Endothelial cell of umbilical vein (primary cell): Measurements from ENCODE around the gene RAPGEF6. TPM values are rescaled to one million over a fixed set of nuclear protein-coding genes. Genes with fewer than 3 reads are reported as not detected.
A peak's percentile ranks its signal among the peaks of the same experiment; 100 is the strongest.

Experiments used
- Bru-seq: library from RNA; stranded (reverse); fragments of 400-500 nt; gene quantifications from one replicate; lab custom pipeline; 2021; lab: Mats Ljungman, UMichigan
- BruChase-seq, 2 experiments: library from RNA; stranded (reverse); fragments of 400-500 nt; gene quantifications; one replicate each; lab custom pipeline; 2021; lab: Mats Ljungman, UMichigan
- BruUV-seq: library from RNA; stranded (reverse); fragments of 400-500 nt; replicated peaks from 2 replicates; lab custom pipeline; 2021; lab: Mats Ljungman, UMichigan
- CTCF ChIA-PET: fragments of 300-600, 350-600 bp; sonication (Branson Sonifier 250); formaldehyde crosslinking; loops from one replicate; lab custom pipeline; 2021; ENCODE audit warnings: antibody characterized with exemption, inconsistent platforms; lab: Charles Lee
- POLR2A ChIA-PET: fragments of 300-600, 350-600 bp; sonication (Branson Sonifier 250); formaldehyde crosslinking; loops from one replicate; lab custom pipeline; 2021; ENCODE audit warnings: antibody characterized with exemption, inconsistent platforms; lab: Charles Lee
- DNase-seq: peaks from one replicate; pipeline ENCODE4 v3.0.0-alpha.2; 2011; ENCODE audit warnings: low read depth, low spot score
- FAIRE-seq: peaks from 2 replicates; lab custom pipeline; 2011; peaks lifted over from hg19 to GRCh38; lab: Jason Lieb, UNC
- H2AFZ ChIP-seq: 2 replicates; pipeline ENCODE4 v1.6.0; 2012; ENCODE audit warnings: low read depth, low read length, control low read depth, inconsistent platforms
- H3K27ac ChIP-seq: 2 replicates; pipeline ENCODE4 v1.5.1; 2011; ENCODE audit warnings: low read depth, mild to moderate bottlenecking, control low read depth, low read length, moderate library complexity; ENCODE audit not compliant: insufficient read depth
- H3K27me3 ChIP-seq, 2 experiments: 2 replicates each; pipeline versions ENCODE4 v1.6.0 to v1.6.1; 2011; ENCODE audit warnings: low read length in 2 of 2, mixed read lengths in 1 of 2; ENCODE audit not compliant: control insufficient read depth in 2 of 2, insufficient read depth in 2 of 2
- H3K36me3 ChIP-seq, 2 experiments: 2 replicates in 1 of 2; 3 replicates in 1 of 2; pipeline ENCODE4 v1.5.1; 2011; ENCODE audit warnings: low read length in 2 of 2, mild to moderate bottlenecking in 1 of 2, moderate library complexity in 1 of 2; ENCODE audit not compliant: control insufficient read depth in 2 of 2, insufficient read depth in 2 of 2; ENCODE audit errors: extremely low read depth in 1 of 2
- H3K4me1 ChIP-seq: 3 replicates; pipeline ENCODE4 v1.5.1; 2011; ENCODE audit warnings: mild to moderate bottlenecking, low read length; ENCODE audit not compliant: control insufficient read depth, insufficient read depth; ENCODE audit errors: extremely low read depth
- H3K4me2 ChIP-seq: 2 replicates; pipeline ENCODE4 v1.6.1; 2011; ENCODE audit warnings: low read length, control low read depth, mixed read lengths; ENCODE audit not compliant: insufficient read depth
- H3K4me3 ChIP-seq, 3 experiments: fragments of 200-600 bp in 1 of 3; sonication (generic), shearing (Covaris generic) in 1 of 3; replicated peaks in 1 of 3; 2 replicates each; pipeline ENCODE4 v1.5.1; 2011 to 2016; ENCODE audit warnings: control low read depth in 3 of 3, low read length in 3 of 3, mild to moderate bottlenecking in 2 of 3, inconsistent platforms in 1 of 3, low read depth in 1 of 3, moderate library complexity in 1 of 3; ENCODE audit not compliant: insufficient read depth in 1 of 3
- H3K79me2 ChIP-seq: 2 replicates; pipeline ENCODE4 v1.6.0; 2012; ENCODE audit warnings: low read length, inconsistent platforms; ENCODE audit not compliant: control insufficient read depth, insufficient read depth
- H3K9ac ChIP-seq: replicated peaks from 2 replicates; pipeline ENCODE3; 2011; ENCODE audit warnings: low read length, control low read depth; ENCODE audit not compliant: insufficient read depth; ENCODE audit errors: extremely low read depth
- H3K9me1 ChIP-seq: replicated peaks from 3 replicates; pipeline ENCODE4 v1.6.0; 2011; ENCODE audit warnings: mild to moderate bottlenecking, low read length; ENCODE audit not compliant: control insufficient read depth, insufficient read depth; ENCODE audit errors: extremely low read depth
- H3K9me3 ChIP-seq: replicated peaks from 2 replicates; pipeline ENCODE4 v1.5.1; 2012; ENCODE audit warnings: low read length, inconsistent platforms; ENCODE audit not compliant: control insufficient read depth, insufficient read depth
- H4K20me1 ChIP-seq: replicated peaks from 2 replicates; pipeline ENCODE3; 2011; ENCODE audit warnings: mild to moderate bottlenecking, low read length; ENCODE audit not compliant: control insufficient read depth, insufficient read depth; ENCODE audit errors: extremely low read depth
- EZH2 ChIP-seq: IDR thresholded peaks from 2 replicates; pipeline ENCODE4 v1.6.1; 2012; ENCODE audit warnings: borderline replicate concordance, low read depth, mild to moderate bottlenecking, moderate library complexity, low read length, inconsistent platforms; ENCODE audit not compliant: severe bottlenecking
- FOS ChIP-seq: IDR thresholded peaks from 2 replicates; pipeline ENCODE4 v1.6.1; 2011; ENCODE audit warnings: mild to moderate bottlenecking, low read length, moderate library complexity, borderline replicate concordance; ENCODE audit not compliant: insufficient read depth
- GATA2 ChIP-seq: IDR thresholded peaks from 2 replicates; pipeline ENCODE4 v1.7.0; 2011; ENCODE audit warnings: low read depth, mild to moderate bottlenecking, moderate library complexity, mixed read lengths, low read length; ENCODE audit not compliant: insufficient read length, insufficient read depth
- JUN ChIP-seq: IDR thresholded peaks from 2 replicates; pipeline ENCODE4 v1.6.1; 2011; ENCODE audit warnings: borderline replicate concordance, low read depth; ENCODE audit not compliant: insufficient read length, insufficient read depth
- MYC ChIP-seq: IDR thresholded peaks from one replicate; pipeline ENCODE4 v1.6.1; 2011; ENCODE audit warnings: mild to moderate bottlenecking, low read depth, low read length
- POLR2A ChIP-seq: IDR thresholded peaks from 2 replicates; pipeline ENCODE4 v1.6.1; 2012; ENCODE audit warnings: low read depth, mild to moderate bottlenecking, control low read depth, low read length
- POLR2AphosphoS5 ChIP-seq: IDR thresholded peaks from 2 replicates; pipeline ENCODE4 v1.6.1; 2012; ENCODE audit warnings: low read depth, mild to moderate bottlenecking, control low read depth, low read length, moderate library complexity; ENCODE audit not compliant: insufficient read depth
- dilution Hi-C: fragments of 300-500 bp; cut with MboI; formaldehyde crosslinking; loops from one replicate; pipeline ENCODE4 v1.15.0; 2019; ENCODE audit warnings: low sequenced_read_pairs; ENCODE audit not compliant: extremely low pct_ligation_motif_present
- intact Hi-C: fragments of 100-400 bp; cut with micrococcal nuclease; formaldehyde crosslinking; loops from one replicate; pipeline ENCODE4 v1.10.0; 2022
- long read RNA-seq: library from polyadenylated mRNA; stranded (forward); transcript quantifications from one replicate; pipeline ENCODE4 v2.0.0, GENCODE V29; 2021
- polyA minus RNA-seq, 3 experiments: library from RNA; depleted of rRNA, polyadenylated mRNA; stranded (reverse); fragments of >200 nt; gene quantifications; 1 replicate in 1 of 3; 2 replicates in 2 of 3; pipeline ENCODE4 v1.2.3, GENCODE V29; 2011
- polyA plus RNA-seq, 4 experiments: library from polyadenylated mRNA; depleted of rRNA in 3 of 4; stranded (reverse) in 3 of 4; unstranded in 1 of 4; fragments of >200 nt; gene quantifications; 2 replicates each; pipeline versions ENCODE4 v1.2.1 to v1.2.3, GENCODE V29; 2011 to 2012; ENCODE audit warnings: missing spikeins in 1 of 4
- total RNA-seq: library from RNA; stranded (reverse); gene quantifications from 2 replicates; pipeline ENCODE4 v1.2.3, GENCODE V29; 2021
- TF ChIP-seq, protein P1 (sequence below): IDR thresholded peaks from 2 replicates; pipeline ENCODE4 v1.6.1; 2011; ENCODE audit not compliant: insufficient read depth, insufficient read length
- TF ChIP-seq, protein P2 (sequence below), 2 donors: IDR thresholded peaks; 1 replicate in 1 of 2; 2 replicates in 1 of 2; pipeline ENCODE4 v1.5.1; 2011; ENCODE audit warnings: low read length in 2 of 2, mild to moderate bottlenecking in 2 of 2, moderate library complexity in 2 of 2, control low read depth in 1 of 2, inconsistent platforms in 1 of 2, low read depth in 1 of 2; ENCODE audit not compliant: insufficient read depth in 1 of 2; ENCODE audit errors: extremely low read depth in 1 of 2

RAPGEF6 gene, protein sequence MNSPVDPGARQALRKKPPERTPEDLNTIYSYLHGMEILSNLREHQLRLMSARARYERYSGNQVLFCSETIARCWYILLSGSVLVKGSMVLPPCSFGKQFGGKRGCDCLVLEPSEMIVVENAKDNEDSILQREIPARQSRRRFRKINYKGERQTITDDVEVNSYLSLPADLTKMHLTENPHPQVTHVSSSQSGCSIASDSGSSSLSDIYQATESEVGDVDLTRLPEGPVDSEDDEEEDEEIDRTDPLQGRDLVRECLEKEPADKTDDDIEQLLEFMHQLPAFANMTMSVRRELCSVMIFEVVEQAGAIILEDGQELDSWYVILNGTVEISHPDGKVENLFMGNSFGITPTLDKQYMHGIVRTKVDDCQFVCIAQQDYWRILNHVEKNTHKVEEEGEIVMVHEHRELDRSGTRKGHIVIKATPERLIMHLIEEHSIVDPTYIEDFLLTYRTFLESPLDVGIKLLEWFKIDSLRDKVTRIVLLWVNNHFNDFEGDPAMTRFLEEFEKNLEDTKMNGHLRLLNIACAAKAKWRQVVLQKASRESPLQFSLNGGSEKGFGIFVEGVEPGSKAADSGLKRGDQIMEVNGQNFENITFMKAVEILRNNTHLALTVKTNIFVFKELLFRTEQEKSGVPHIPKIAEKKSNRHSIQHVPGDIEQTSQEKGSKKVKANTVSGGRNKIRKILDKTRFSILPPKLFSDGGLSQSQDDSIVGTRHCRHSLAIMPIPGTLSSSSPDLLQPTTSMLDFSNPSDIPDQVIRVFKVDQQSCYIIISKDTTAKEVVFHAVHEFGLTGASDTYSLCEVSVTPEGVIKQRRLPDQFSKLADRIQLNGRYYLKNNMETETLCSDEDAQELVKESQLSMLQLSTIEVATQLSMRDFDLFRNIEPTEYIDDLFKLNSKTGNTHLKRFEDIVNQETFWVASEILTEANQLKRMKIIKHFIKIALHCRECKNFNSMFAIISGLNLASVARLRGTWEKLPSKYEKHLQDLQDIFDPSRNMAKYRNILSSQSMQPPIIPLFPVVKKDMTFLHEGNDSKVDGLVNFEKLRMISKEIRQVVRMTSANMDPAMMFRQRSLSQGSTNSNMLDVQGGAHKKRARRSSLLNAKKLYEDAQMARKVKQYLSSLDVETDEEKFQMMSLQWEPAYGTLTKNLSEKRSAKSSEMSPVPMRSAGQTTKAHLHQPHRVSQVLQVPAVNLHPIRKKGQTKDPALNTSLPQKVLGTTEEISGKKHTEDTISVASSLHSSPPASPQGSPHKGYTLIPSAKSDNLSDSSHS (N-terminal part only)
- 13.9 and 17.5 TPM in 2 replicates for total RNA-seq
- polyA plus RNA-seq = 2.6 and 3.5 TPM in 2 replicates
- 3.2 and 4.0 TPM in 2 replicates for polyA plus RNA-seq (2011; cell fraction: cytosol; rRNA removed)
- 15.5 and 16.4 TPM in 2 replicates for polyA plus RNA-seq (2011; cell fraction: nucleus; rRNA removed)
- polyA plus RNA-seq (2012) = 4.4 and 6.7 TPM in 2 replicates
- 26.3 and 33.9 TPM in 2 replicates for polyA minus RNA-seq
- polyA minus RNA-seq (2011; cell fraction: cytosol; rRNA and poly(A)+ RNA removed) = 12.0 TPM
- polyA minus RNA-seq (2011; cell fraction: nucleus; rRNA and poly(A)+ RNA removed) = 56.3 and 90.5 TPM in 2 replicates
- percentile 89 among the genes with signal in this experiment for Bru-seq, nascent RNA
- BruChase-seq, experiment 1, labeled RNA remaining after a 6-hour chase = percentile 84 among the genes with signal in this experiment
- BruChase-seq, experiment 2, labeled RNA remaining after a 2-hour chase = percentile 96 among the genes with signal in this experiment
- long read RNA-seq, partial matches to known transcripts = 0 of 1 reads
- long read RNA-seq, other reads (novel, unspliced or antisense) = 1 of 1 reads

DNA sequence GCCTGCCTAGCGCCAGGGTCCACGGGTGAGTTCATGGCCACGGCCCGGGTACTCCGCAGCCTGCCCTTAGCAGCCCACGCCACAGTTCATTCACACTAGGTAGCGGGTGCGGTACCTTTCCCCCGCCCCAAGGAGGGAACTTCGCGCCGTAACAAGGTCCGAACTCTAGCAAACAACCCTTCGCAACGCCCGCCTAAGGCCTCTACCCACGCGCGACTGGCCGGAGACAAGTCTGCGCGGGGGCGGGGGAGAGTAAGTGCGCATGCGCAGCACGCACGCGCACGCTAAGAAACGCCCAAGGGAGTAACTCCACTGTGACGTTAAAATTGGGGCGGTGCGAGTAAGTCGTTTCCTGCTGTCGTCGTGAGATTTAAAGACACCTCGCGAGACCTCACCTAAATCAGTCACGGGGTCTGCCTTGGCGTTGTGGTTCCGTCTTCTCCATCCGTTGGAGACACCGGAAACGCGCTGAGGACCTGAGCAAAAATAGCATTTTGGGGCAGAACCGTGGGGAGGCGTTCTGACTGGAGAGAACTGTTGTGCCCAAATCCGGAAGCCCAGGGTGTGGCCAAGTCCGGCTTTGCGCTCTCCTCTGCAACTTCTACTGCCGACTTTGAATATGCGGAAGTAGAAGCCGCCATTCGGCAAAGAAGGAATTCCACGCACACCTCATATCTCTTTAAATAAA is at the start of gene RAPGEF6:
Gene RAPGEF6 (minus strand): TSS at position 234 of the 688 bp plus-strand sequence. CDS start 199 bp downstream, at position 35.
- H3K9me1 ChIP-seq = no peaks in the 10 kb centered on the region
- no TSS peak for BruUV-seq
- H3K36me3 ChIP-seq = no peaks in the 10 kb centered on the region
- H3K27ac ChIP-seq = peak within 1 kb of the TSS; percentile 95
- ChIA-PET POLR2A (no interaction called here), CTCF (interaction anchor here (0.6 to 1.2 kb wide), 6 partner anchors 24 to 373 kb away, joined by 3 to 7 read pairs (median 3); no protein-coding TSS in a partner anchor)
- H3K4me2 ChIP-seq = peak within 1 kb of the TSS; percentile 94
- DNase-seq (peak; percentile 99), FAIRE-seq (peak; percentile 96)
- intact Hi-C loops (loop anchor here (1.0 to 5.0 kb wide), 6 partner anchors 25 to 463 kb away; partner anchors contain the start of genes FNIP1 and LYRM7), dilution Hi-C loops (no loop called here)
- H3K4me1 ChIP-seq = peaks cover 16% of the 10 kb centered on the region
- H3K27me3 ChIP-seq = no peaks in the 10 kb centered on the region
- no peaks in the 10 kb centered on the region for H3K9me3 ChIP-seq
- H3K9ac ChIP-seq = peak within 1 kb of the TSS; percentile 98
- H2AFZ ChIP-seq = peak within 1 kb of the TSS; percentile 60
- H4K20me1 ChIP-seq = no peaks in the 10 kb centered on the region
- peak within 1 kb of the TSS; percentile 52 to 82 (median 56) for H3K4me3 ChIP-seq
- H3K79me2 ChIP-seq = peaks cover 44% of the 10 kb centered on the region
- TF ChIP-seq GATA2 (no peak), EZH2 (no peak), POLR2A (peak; percentile 76), MYC (no peak), FOS (no peak), POLR2AphosphoS5 (peak; percentile 79), JUN (peak; percentile 35)
- TF ChIP-seq, protein P1, sequence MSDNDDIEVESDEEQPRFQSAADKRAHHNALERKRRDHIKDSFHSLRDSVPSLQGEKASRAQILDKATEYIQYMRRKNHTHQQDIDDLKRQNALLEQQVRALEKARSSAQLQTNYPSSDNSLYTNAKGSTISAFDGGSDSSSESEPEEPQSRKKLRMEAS = no peak
- TF ChIP-seq, protein P2, sequence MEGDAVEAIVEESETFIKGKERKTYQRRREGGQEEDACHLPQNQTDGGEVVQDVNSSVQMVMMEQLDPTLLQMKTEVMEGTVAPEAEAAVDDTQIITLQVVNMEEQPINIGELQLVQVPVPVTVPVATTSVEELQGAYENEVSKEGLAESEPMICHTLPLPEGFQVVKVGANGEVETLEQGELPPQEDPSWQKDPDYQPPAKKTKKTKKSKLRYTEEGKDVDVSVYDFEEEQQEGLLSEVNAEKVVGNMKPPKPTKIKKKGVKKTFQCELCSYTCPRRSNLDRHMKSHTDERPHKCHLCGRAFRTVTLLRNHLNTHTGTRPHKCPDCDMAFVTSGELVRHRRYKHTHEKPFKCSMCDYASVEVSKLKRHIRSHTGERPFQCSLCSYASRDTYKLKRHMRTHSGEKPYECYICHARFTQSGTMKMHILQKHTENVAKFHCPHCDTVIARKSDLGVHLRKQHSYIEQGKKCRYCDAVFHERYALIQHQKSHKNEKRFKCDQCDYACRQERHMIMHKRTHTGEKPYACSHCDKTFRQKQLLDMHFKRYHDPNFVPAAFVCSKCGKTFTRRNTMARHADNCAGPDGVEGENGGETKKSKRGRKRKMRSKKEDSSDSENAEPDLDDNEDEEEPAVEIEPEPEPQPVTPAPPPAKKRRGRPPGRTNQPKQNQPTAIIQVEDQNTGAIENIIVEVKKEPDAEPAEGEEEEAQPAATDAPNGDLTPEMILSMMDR (IDR thresholded peaks at IDR 0.05; ENCODE audit: extremely low read depth in 1 of 2, insufficient read depth in 1 of 2, low read depth in 1 of 2, low read length in 2 of 2) = peak in 1 of 2 donors; percentile 3
